GM18868 (cell line): ENCODE data around the gene MDH1B.
A peak's percentile ranks its signal among the peaks of the same experiment; 100 is the strongest.
"Not testable (repeated sequence)": the region's sequence is repeated elsewhere in the genome, so short reads cannot be mapped to it uniquely, and the experiment has no call there.

Source experiments
- ATAC-seq: cut with Tn5 transposase; IDR thresholded peaks from one replicate; pipeline ENCODE4 v1.9.1; 2021; ENCODE audit warnings: mild to moderate bottlenecking, moderate library complexity; ENCODE audit not compliant: unreplicated experiment

The MDH1B gene

DNA sequence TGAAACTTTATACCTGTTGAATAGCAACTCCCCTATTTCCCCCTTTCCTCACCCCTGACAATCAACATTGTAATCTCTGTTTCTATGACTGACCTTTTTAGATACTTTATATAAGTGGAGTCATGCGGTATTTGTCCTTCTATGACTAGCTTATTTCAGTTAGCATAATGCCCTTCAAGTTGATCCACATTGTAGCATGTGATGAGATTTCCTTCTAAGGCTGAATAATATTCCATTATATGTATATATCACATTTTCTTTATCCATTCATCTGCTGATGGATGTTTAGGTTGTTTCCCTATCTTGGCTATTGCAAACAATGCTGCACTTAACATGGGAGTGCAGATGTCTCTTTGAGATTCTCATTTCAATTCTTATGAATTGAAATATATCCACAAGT, 9.7 kb upstream of the MDH1B start:
- ATAC-seq: no peak

DNA sequence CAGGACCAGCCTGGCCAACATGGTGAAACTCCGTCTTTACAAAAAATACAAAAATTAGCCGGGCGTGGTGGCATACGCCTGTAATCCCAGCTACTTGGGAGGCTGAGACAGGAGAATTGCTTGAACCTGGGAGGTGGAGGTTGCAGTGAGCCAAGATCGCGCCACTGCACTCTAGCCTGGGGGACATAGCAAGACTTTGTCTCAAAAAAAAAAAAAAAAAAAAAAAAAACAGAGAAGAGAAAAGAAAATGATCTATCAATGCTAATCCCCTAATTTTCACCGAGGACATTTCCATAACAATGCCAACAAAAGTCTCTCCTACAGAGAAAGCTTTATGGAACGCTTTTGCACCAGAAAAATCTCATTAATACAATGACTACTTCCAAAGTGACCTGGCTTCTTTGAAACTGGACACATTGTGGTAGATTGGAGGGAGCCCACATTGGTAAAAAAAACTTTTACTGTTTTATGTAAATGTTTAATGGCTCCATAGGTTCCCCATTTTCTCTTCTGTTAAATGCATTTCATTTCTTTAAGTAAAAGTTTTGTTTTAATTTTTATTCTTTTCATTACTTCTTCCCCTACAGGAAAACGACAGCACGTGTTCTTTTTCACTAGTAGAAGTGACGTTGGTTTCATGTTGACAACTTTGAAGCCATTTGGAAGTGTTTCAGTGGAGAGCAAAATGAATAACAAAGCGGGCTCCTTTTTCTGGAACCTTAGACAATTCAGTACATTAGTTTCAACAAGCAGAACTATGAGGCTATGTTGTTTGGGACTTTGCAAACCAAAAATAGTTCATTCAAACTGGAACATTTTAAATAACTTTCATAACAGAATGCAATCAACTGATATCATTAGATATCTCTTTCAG, 1.2 kb upstream of the MDH1B start:
- ATAC-seq: no peak

DNA sequence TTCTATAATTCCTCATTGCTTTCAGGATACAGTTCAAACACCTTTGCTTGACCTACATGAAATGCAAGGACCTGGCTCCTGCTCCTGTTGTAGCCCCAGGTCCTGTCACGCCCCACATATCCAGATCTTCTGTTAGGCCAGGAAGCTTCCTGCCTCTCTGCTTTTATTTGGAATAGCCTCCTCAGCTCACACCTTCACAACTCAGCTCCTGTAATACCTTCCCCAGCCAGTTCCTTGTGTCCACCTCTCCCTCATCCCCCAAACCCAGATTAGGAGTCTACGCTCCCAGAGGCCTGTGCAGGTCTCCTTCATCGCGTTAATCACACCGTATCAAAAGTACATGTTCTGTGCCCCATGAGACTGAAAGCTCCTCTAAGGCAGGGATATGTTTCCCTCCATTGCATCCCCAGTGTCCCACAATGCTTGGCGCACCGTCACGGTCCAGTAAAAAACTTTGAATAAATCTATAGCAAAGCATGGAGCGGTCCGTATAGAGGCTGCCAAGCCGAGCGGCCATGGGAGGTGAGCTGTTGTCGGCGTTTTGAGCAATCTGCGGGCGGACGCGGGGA, 371 bp downstream of the MDH1B start:
- peak; percentile 1 for ATAC-seq

DNA sequence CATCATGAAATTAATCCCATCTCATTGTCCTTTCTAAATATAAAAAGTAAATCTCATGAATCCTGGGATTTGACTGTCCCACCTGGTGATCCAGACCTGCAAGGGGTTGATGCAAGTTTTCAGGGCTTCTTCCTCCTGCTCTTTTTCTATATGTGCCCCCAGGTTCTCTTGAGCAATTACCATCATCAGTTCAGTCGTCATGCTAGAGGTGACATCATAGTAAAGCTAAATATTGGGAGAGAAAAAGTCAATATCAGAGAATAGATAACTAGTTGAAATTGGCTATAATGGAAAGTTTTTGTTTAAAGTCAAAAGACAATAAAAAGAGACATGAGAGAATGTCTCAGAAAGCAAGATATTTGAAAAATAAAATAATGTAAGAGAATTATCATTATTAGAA, 8.3 kb downstream of the MDH1B start:
- ATAC-seq: no peak

DNA sequence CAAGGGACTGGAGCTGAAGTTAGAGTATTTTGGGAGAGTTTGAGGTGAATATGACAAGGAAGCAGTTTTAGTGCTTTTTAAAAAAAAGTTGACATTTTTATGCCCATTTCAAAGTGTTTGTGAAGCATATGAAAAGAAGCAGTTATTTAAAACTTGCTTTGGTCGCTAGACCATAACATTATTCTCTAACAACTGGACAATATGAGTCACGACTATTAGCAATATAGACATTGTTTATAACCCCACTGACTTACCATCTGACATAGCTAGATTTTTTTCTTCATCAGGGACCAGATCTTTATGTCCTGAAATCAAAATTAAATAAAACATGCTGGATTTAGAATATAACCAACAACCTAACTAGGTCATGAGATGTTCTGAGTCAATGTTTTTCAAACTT, 24.3 kb downstream of the MDH1B start:
- no peak for ATAC-seq

DNA sequence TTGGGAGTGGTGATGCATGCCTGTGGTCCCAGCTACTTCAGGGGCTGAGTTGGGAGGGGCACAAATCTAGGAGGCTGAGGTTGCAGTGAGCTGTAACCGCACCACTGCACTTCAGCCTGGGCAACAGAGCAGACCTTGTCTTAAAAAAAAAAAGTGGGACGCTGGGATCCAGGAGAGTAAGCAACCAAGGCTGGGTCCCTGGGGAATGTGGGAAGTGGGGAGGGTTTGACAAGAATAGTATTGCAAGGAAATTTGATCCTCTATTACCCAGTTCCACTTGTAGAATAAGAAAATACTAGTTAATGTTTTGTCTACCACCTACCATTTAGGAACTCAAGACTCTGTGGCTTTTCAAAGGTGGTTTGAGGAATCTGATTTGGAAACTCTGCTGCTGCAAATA, 25.9 kb downstream of the MDH1B start:
- no peak for ATAC-seq

DNA sequence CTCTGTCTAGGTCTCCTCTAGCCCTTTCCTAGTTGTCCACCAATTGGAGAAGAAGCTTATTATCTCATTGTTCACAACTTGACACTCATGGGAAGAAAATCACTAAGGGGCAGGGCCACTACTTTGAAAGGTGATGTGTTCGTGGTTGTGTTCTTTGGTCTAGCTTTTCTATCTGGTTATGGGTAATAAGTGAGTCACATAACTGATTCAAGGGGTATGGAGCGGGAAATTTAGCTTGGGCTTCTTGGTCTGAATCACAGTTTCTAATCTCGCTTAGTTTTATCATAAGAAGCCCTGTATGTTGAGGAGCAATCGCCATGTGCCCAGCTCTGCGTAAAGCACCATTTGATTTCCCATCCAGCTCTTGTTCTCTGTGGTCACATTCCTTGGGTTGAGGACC, 28.2 kb downstream of the MDH1B start:
- ATAC-seq: no peak

DNA sequence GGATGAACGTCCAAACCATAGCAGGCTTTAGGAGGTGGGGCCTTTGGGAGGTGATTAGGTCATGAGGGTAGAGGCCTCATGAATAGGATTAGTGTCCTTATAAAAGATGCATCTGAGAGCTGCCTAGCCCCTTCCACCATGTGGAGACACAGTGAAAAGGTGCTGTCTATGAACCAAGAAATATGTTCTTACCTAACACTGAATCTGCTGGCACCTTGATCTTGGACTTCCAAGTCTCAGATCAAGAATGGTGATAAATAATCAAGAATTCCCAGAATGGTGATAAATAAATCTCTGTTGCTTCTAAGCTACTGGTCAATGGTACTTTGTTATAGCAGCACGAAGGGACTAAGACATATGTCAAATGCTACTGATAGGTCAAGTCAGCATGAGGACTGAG, 31.8 kb downstream of the MDH1B start:
- ATAC-seq: no peak

DNA sequence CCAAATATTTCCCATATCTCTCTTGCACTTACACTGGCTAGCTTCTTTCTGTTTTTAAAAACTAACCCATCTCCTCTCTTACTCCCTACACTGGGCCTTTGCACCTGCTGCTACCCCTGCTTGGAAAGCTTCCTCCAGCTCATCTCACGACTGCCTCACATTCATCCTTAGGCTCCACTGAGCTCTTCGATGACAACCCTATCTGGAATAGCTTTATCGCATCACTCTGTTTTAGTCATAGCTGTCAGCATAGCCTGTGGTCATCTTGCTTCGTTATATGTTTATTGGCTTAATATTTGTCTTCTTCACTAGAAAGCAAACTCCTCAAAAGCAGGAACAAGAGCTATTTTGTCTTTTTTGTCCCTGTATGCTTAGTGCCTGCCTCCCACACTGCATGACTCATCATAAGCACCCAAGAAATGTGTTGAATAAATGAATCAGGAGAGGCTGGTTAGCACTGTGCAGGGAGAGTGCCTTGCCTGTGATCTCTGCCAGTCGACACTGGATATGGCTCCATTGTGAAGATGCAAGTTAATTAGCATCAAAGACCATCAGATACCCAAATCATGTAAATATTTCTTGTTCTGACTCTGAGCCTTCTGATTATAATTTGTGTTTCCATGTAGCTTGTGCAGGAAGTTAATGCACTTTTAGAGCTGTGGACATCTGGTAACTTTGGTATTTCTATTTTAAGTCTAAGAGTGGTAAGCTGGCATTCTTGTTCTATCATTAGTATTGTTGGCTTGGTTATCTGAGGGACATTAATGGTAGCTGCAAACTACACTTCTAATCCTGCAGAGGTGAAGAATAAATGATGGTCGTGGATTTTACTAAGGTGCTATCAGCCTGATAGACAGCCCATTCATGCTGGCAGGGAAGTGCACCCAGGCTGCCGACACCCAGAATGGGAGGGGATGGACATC, 36.6 kb downstream of the MDH1B start:
- no peak for ATAC-seq

DNA sequence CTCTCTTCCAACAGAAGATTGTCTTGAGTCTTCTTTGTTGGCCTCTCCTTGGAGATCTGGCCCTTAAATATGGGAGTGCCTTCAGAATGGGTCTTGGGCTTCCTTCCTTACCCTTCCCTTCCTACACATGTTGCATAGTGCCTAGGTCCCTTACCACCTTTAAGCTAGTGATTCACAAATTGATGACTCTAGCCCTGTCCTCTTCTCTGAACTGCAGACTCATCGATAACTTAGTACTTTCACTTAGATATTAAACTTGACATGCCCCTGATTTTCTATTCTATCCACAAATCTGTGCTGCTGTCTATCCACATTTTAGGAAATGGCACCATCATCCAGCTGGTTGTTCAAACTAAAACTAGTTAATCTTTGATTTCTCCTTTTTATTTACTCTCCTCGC, 37.8 kb downstream of the MDH1B start:
- ATAC-seq: no peak

DNA sequence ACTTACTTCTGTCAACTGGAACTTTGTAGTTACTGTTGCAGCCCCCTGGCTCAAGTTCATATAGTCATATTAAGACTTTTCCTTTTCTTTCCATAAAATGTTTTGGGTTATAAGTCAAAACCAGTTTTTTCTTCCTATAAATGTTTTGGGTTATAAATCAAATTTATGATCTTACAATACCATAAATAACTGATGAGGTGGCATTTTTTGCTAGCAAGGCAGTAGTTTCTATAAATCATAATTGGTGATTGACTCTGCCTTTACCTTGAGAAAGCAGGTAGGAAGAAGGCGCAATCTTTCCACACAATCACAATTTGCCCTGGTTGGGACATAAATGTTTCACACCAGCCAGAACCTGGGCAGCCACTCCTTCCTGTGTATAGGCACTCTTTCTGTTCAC, 41.8 kb downstream of the MDH1B start:
- no peak for ATAC-seq

DNA sequence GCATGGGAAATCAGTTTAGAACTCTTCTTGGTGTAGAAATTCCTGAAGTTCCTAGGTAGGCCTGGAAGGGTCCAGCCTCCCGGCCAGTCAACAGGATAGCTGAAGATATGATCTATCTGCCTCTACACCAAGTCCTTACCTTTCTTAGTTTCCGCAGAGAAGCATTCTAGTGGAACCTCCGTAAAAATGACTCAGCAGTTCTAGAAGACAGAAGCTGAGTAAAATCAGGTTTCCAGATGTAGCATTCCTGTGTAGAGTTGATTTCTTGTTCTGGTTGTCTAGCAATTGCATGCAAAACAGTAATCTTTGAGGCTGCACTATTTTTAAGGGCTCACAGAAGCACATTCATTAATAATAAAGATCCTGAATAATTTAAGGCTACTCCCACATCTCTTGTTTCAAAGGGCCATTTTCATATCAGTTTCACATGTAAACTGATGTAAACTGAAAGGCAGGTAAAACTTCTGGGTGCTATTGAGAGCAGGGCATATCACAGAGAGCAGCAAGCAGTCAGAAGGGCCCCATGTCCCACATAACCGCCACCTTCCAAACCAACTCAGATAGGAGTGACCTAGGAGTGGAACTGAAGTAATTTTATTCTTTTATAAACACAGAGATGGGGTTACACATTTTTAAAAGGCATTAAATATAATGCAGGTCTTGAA, 43.7 kb downstream of the MDH1B start:
- peak; percentile 96 for ATAC-seq

DNA sequence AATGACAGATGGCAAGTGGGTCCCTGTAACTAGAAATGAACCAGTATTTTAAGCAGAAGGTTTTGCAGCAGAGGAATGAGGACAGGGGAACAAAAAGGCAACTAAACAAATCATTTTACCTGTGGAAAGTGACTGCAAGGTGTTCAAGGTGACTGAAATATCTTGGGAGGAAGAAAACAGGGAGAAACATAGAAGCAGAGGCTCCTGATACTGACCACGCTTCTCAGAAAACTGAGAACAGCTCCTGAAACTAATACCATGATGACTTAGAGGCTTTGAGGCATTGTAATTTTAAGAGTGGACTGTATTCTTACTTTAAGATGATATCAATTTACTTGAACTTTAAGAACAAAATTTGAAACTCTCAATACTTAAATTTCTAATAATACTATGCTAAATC, 46.8 kb downstream of the MDH1B start, which contains the start of gene DYTN:
DYTN (minus strand) TSS at position 101 of the 400 bp plus-strand sequence. CDS start 117 bp downstream, outside the sequence.
- no peak for ATAC-seq

DNA sequence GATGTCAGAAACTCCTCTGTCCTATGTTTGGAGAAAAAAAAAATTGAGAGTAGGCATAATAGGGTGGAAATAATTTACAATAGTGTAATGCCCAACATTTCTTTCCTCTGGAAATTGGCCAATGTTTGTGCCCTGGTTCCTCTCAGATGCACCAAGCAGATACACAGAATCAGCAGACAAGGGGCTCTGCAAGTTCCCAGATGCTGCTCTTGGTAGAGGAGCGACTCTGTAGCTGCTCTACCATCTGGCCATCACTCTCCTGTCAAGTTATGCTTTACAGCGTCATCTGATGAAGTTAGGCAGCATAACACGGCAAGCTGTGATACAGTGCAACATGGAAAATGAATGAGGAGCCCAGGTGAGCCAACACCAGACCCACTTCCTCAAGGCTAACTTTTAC, 48.5 kb downstream of the MDH1B start:
- no peak for ATAC-seq

DNA sequence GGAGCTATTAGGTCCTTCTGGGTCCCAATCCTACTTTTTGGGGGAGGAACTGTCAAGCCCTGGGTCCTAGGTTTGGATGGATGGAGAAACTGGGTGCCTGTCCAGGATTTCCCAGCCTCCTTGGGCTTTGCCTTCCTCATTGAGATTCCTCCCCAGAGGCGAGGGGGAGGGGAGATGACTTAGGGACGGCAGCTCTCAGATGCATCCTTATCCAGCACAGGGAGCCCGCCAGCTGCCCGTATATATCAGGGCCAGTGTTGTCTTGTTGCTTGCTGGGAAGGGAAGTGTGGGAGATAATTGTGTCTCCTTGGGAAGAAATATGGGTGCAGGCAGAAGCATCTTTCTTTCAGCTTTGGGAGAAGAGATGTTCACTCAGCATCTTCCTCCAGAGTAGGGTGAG, 49.9 kb downstream of the MDH1B start:
- ATAC-seq: not testable (repeated sequence)

DNA sequence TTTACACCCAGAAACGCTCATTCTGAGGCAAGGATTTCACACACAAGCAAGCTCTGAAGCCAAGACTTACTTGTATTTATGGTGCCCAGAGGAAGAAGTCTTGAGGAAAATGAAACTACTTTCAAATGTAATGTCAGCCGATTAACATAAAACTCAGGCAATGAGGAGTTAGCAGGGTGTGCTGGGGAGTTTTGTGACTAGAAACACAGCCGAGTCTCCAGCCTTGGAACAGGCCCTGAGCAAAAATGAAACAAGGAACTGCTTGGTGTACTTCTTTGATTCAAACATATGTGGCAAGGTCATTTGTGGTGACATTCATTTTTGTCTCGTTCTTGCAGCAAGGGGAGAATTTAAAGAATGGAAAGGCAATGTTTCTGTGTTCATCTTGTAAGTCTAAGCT, 51.4 kb downstream of the MDH1B start:
- ATAC-seq: peak; percentile 94

DNA sequence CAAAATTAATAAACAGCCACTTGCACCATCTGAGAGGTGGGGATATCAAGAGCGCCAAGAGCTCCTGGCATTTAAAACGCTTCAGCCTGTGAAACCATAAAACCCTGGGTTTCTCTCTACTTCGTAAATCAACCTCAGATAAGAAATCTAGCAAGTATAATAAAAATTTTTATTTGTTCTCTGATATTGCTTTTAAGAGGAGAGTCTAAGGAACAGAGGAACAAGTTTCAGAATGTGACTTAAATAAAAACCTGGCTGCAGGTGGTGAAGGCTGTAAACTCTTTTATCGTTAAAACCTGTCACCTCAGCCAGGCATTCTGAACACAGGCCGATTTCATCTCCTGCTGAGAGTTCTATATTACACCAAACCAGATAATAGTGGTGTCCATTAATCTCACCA, 56.8 kb downstream of the MDH1B start:
- no peak for ATAC-seq

DNA sequence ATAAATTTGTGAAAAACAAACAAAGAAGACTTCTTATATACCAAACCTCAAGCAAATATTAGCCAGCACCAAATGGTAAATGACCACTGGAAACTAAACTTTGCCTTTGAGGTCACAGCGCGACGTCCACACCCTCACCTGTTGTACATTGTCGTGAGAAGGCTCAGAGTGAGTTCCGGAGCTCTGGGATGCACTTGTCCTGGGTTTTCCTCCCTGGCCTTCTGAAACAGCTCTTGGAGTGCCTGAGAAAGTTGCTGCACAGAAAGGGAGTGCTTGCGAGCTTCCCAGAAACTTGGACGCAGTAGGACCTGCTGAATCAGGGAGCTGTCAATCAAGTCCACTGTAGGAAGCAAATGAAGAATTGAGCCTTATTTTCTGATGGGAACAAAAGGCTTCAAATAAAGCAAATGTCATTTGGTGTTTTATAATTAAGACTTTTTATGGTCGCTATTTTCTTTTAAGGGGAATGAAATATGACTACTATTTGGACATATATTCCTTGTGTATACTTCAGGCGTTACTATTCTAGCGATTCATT, 57.9 kb downstream of the MDH1B start:
- ATAC-seq: no peak

DNA sequence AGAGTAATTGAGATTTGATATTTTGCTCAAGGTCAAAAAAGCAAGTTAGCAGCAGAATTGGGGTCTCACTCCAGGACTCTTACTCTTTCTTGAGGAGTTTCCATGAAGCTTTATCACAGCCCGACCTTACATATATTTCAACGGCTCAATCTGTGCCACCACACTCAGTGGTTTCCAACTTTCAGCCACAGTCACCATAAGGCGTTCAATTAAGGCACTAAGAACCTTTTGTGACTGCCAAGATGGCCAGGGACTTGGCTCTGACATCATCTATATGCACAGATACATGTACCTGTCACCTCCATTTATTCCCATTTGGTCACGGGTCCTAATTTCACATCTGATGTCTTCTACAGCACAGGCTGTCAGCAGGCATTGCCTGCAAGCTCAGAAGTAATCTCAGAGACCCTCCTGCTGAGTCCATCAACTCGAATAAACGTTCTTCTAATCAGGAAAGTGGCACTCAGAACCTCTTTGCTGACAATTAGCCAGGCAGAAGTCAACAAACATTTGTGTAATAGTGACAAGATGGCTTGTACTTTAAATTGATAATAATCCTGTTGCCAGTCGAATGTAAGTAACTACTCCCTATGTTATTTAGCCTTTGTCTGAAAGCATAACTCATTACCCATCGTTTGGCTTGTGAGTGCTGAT, 63.0 kb downstream of the MDH1B start:
- no peak for ATAC-seq

DNA sequence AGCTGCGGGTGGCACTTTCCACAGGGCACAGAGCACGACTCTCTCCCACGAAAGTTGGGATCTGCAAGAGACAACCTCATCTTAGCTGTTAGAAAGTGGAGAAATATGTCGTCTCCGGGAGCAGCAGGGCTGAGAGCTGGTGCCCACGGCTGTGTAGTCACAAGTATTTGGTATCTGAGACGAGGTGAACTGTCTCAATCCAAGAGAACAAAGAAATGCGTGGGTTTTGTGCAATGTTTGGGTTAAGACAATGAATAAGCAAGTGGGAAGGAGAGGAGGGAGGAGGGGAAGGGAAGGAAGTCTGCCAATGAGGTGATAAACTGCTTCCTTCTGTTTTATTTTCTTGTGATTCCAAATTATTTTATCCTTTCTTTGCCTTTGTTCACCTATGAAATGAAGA, 65.0 kb downstream of the MDH1B start:
- no peak for ATAC-seq
